Loucy (cell line): ENCODE data around the gene TIGIT.
A peak's percentile ranks its signal among the peaks of the same experiment; 100 is the strongest.

Experiments used
- H2AFZ ChIP-seq: fragments of 200-600 bp; sonication (generic); 2 replicates; pipeline ENCODE4 v1.6.0; 2016; ENCODE audit warnings: antibody characterized with exemption, mild to moderate bottlenecking, low read length, moderate library complexity
- H3F3A ChIP-seq: fragments of 200-600 bp; 2 replicates; pipeline ENCODE4 v1.6.0; 2016; ENCODE audit warnings: antibody characterized with exemption, low read depth, mild to moderate bottlenecking
- H3K27me3 ChIP-seq: fragments of 200-600 bp; sonication (generic); 2 replicates; pipeline ENCODE4 v1.6.1; 2014; ENCODE audit warnings: low read length, mild to moderate bottlenecking; ENCODE audit not compliant: insufficient read depth, poor library complexity, severe bottlenecking
- H3K36me3 ChIP-seq: fragments of 200-600 bp; sonication (generic); 2 replicates; pipeline ENCODE4 v1.6.1; 2016; ENCODE audit warnings: low read length; ENCODE audit not compliant: insufficient read depth
- H3K4me1 ChIP-seq: fragments of 200-600 bp; sonication (generic); 2 replicates; pipeline ENCODE4 v1.5.1; 2014; ENCODE audit warnings: low read length, mild to moderate bottlenecking; ENCODE audit not compliant: insufficient read depth, poor library complexity, severe bottlenecking
- H3K4me2 ChIP-seq: fragments of 200-600 bp; sonication (generic); 2 replicates; pipeline ENCODE4 v1.6.0; 2014; ENCODE audit warnings: antibody characterized with exemption, low read length, low read depth, mild to moderate bottlenecking; ENCODE audit not compliant: poor library complexity, severe bottlenecking
- H3K4me3 ChIP-seq: fragments of 200-600 bp; sonication (generic); 2 replicates; pipeline ENCODE4 v1.5.1; 2014; ENCODE audit warnings: low read length, mild to moderate bottlenecking, mixed read lengths; ENCODE audit not compliant: poor library complexity, severe bottlenecking
- H3K79me2 ChIP-seq: fragments of 200-600 bp; sonication (generic); 2 replicates; pipeline ENCODE4 v1.6.1; 2014; ENCODE audit warnings: low read length; ENCODE audit not compliant: insufficient read depth
- H3K9ac ChIP-seq: fragments of 200-600 bp; sonication (generic); 2 replicates; pipeline ENCODE4 v1.6.0; 2014; ENCODE audit warnings: mild to moderate bottlenecking, low read depth, low read length, moderate library complexity; ENCODE audit not compliant: poor library complexity, severe bottlenecking
- H3K9me2 ChIP-seq: fragments of 200-600 bp; sonication (generic); replicated peaks from 2 replicates; pipeline ENCODE4 v1.6.1; 2016; ENCODE audit warnings: low read depth, low read length, mixed read lengths
- H3K9me3 ChIP-seq: fragments of 200-600 bp; sonication (generic); 2 replicates; pipeline ENCODE4 v1.6.1; 2014; ENCODE audit warnings: mild to moderate bottlenecking, antibody characterized with exemption, low read length, low read depth; ENCODE audit not compliant: insufficient read depth
- H4K20me1 ChIP-seq: fragments of 200-600 bp; sonication (generic); 2 replicates; pipeline ENCODE4 v1.6.0; 2014; ENCODE audit warnings: antibody characterized with exemption, low read length, mild to moderate bottlenecking; ENCODE audit not compliant: insufficient read depth, poor library complexity, severe bottlenecking
- CTCF ChIP-seq: fragments of 200-600 bp; sonication (generic); conservative IDR thresholded peaks from 2 replicates; pipeline ENCODE4 v1.5.1; 2014; ENCODE audit warnings: mild to moderate bottlenecking, antibody characterized with exemption, low read length
- EZH2phosphoT487 ChIP-seq: fragments of 200-600 bp; IDR thresholded peaks from 2 replicates; pipeline ENCODE4 v1.6.1; 2018; ENCODE audit warnings: antibody characterized with exemption, mild to moderate bottlenecking, moderate library complexity, borderline replicate concordance

Gene TIGIT

DNA sequence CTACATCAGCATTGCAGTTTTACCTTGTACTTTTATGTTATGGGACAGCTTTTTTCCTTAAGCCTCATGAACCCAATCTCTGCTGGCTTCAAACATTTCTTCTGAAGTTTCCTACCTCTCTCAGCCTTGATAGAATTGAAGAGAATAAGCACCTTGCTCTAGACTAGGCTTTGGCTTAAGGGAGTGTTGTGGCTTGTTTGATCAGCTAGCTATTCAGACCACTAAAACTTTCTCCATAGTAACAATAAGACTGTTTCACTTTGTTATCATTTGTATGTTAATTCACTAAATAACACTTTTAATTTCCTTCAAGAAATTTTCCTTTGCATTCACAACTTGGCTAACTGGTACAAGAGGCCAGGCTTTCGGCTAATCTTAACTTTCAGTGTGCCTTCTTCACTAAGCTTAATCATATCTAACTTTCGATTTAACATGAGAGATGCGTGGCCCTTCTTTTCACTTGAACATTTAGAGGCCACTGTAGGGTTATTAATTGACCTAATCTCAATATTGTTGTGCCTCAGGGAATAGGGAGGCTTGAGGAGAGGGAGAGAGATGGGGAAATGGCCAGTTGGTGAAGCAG lies 8.1 kb upstream of the TIGIT start:
- H3K4me3 ChIP-seq: no peak overlapping the region
- H3K9ac ChIP-seq: no peak overlapping the region
- no peaks in the 10 kb centered on the region for H3K4me1 ChIP-seq
- TF ChIP-seq CTCF: no peak
- no peak for TF ChIP-seq EZH2phosphoT487
- H3K27me3 ChIP-seq: no peaks in the 10 kb centered on the region
- no peaks in the 10 kb centered on the region for H3F3A ChIP-seq
- no peaks in the 10 kb centered on the region for H4K20me1 ChIP-seq
- no peak overlapping the region for H2AFZ ChIP-seq
- H3K4me2 ChIP-seq: no peak overlapping the region
- H3K79me2 ChIP-seq: no peaks in the 10 kb centered on the region
- no peaks in the 10 kb centered on the region for H3K36me3 ChIP-seq
- H3K9me2 ChIP-seq: no peaks in the 10 kb centered on the region
- H3K9me3 ChIP-seq: no peaks in the 10 kb centered on the region

GRCh38 chr3:114286266-114286665 lies 7.6 kb upstream of the TIGIT start:
- no peaks in the 10 kb centered on the region for H3K9me3 ChIP-seq
- no peaks in the 10 kb centered on the region for H3K27me3 ChIP-seq
- no peak overlapping the region for H3K4me3 ChIP-seq
- TF ChIP-seq EZH2phosphoT487 (no peak), CTCF (no peak)
- no peaks in the 10 kb centered on the region for H3K4me1 ChIP-seq
- H4K20me1 ChIP-seq: no peaks in the 10 kb centered on the region
- no peaks in the 10 kb centered on the region for H3K9me2 ChIP-seq
- no peak overlapping the region for H3K4me2 ChIP-seq
- H3K36me3 ChIP-seq: no peaks in the 10 kb centered on the region
- H3K9ac ChIP-seq: no peak overlapping the region
- H2AFZ ChIP-seq: no peak overlapping the region
- no peaks in the 10 kb centered on the region for H3F3A ChIP-seq
- no peaks in the 10 kb centered on the region for H3K79me2 ChIP-seq

GRCh38 chr3:114290911-114291901 lies 2.6 kb upstream of the TIGIT start:
- Histone ChIP-seq H3K4me2 (no peak overlapping the region), H3K79me2 (no peaks in the 10 kb centered on the region), H2AFZ (peak overlapping the region; percentile 26; the same call in 1 of the 2 replicates)

More at GRCh38 chr3:114290911-114291901, 2.6 kb upstream of the TIGIT start:
- TF ChIP-seq CTCF (peak; percentile 91), EZH2phosphoT487 (no peak)
- Histone ChIP-seq H3K27me3 (no peaks in the 10 kb centered on the region), H4K20me1 (no peaks in the 10 kb centered on the region), H3K4me1 (no peaks in the 10 kb centered on the region), H3F3A (no peaks in the 10 kb centered on the region), H3K4me3 (no peak overlapping the region), H3K9me3 (no peaks in the 10 kb centered on the region), H3K36me3 (no peaks in the 10 kb centered on the region), H3K9me2 (no peaks in the 10 kb centered on the region), H3K9ac (no peak overlapping the region)
